Mesothelial cell of epicardium (in vitro differentiated cells): ENCODE data around the gene CACNA1C. TPM values are rescaled to one million over a fixed set of nuclear protein-coding genes. Genes with fewer than 3 reads are reported as not detected.

Source experiments
- DNase-seq, 2 experiments: peaks; one replicate each; pipeline ENCODE4 v3.0.0; 2021; ENCODE audit warnings: low spot score in 2 of 2; ENCODE audit not compliant: unreplicated experiment in 2 of 2
- H3K27ac Mint-ChIP-seq: 2 replicates; pipeline ENCODE4 v1.8.0; 2021; ENCODE audit warnings: mixed read lengths
- H3K27me3 Mint-ChIP-seq: 2 replicates; pipeline ENCODE4 v1.8.0; 2021; ENCODE audit warnings: low read depth, mixed read lengths
- H3K36me3 Mint-ChIP-seq: 2 replicates; pipeline ENCODE4 v1.8.0; 2021; ENCODE audit warnings: mixed read lengths
- H3K4me1 Mint-ChIP-seq: 2 replicates; pipeline ENCODE4 v1.8.0; 2021; ENCODE audit warnings: mixed read lengths
- H3K4me3 Mint-ChIP-seq: 2 replicates; pipeline ENCODE4 v1.8.0; 2021; ENCODE audit warnings: mild to moderate bottlenecking, moderate library complexity, mixed read lengths
- H3K9me3 Mint-ChIP-seq: 2 replicates; pipeline ENCODE4 v1.8.0; 2021; ENCODE audit warnings: mixed read lengths
- CTCF ChIP-seq: fragments of 200-600 bp; sonication (generic); IDR thresholded peaks from one replicate; pipeline ENCODE4 v1.5.0; 2021; ENCODE audit warnings: antibody characterized with exemption; ENCODE audit not compliant: unreplicated experiment
- total RNA-seq: library from RNA; stranded (reverse); gene quantifications from 3 replicates; pipeline ENCODE4 v1.2.1, GENCODE V29; 2021

The CACNA1C gene
- total RNA-seq, 1 donor from 2014 or later = 33.6 TPM

- H3K36me3 Mint-ChIP-seq = peaks cover 2% of the 10 kb centered on the region
- H3K9me3 Mint-ChIP-seq = no peaks in the 10 kb centered on the region
- TF ChIP-seq CTCF = no peak
- DNase-seq = no peak
- H3K27ac Mint-ChIP-seq = no peak overlapping the region
- no peak overlapping the region for H3K4me3 Mint-ChIP-seq
- peaks cover 25% of the 10 kb centered on the region for H3K4me1 Mint-ChIP-seq
- H3K27me3 Mint-ChIP-seq = no peaks in the 10 kb centered on the region
Measured at GRCh38 chr12:2142068-2142467, 89.3 kb downstream of the CACNA1C start.

DNA sequence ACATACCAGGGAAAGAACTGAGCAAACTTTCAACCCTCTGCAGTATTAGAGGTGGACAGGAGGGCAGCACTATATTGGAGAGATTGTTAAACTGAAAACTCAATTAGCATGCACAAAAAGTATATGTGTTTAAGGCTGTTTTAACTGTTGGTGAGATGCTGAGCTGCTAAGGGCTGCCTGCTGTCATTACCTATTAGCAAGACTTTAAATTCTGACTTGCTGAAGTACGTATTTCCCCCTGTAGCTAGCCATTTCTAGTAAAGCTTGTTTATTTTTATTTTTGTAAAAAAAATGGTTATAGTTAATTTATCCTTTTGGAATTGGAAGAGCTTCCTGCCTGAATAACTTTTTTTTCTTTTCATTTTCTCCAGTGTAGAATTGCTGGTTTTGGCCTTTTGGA is 92.2 kb downstream of the CACNA1C start:
- no peak overlapping the region for H3K27ac Mint-ChIP-seq
- no peak for TF ChIP-seq CTCF
- H3K27me3 Mint-ChIP-seq = no peaks in the 10 kb centered on the region
- DNase-seq = no peak
- peaks cover 27% of the 10 kb centered on the region for H3K4me1 Mint-ChIP-seq
- H3K9me3 Mint-ChIP-seq = no peaks in the 10 kb centered on the region
- no peak overlapping the region for H3K4me3 Mint-ChIP-seq
- H3K36me3 Mint-ChIP-seq = no peaks in the 10 kb centered on the region

DNA sequence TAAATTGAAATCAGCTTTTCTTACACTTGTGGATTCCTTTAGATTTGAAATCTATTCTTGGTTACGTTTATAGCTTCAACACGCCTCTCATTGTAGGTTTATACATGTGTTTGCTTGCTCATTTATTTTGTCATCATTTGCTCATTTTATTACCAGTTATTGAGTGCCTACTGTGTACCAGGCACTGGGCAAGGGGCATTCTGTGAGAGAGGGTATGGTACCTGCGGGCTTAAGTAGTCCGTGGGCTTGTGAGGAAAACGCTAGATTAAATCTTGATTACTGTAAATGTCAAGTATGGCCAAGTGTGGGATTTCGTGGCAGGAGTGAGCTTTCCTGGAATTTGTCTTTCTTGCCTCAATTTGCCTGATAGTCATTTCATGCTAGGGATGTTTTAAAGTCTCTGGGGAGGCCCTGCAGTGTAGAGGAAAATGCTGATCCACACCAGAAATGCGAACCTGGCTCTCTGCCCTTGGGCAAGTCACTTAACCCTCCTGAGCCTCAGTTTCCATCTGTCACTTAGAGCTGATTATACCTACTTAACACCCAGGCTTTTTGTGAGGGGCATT is 92.7 kb downstream of the CACNA1C start:
- no peak for DNase-seq
- no peaks in the 10 kb centered on the region for H3K9me3 Mint-ChIP-seq
- H3K36me3 Mint-ChIP-seq = no peaks in the 10 kb centered on the region
- H3K4me3 Mint-ChIP-seq = no peak overlapping the region
- peaks cover 27% of the 10 kb centered on the region for H3K4me1 Mint-ChIP-seq
- no peak for TF ChIP-seq CTCF
- H3K27ac Mint-ChIP-seq = no peak overlapping the region
- H3K27me3 Mint-ChIP-seq = no peaks in the 10 kb centered on the region

GRCh38 chr12:2147335-2147734 is 94.5 kb downstream of the CACNA1C start:
- H3K4me1 Mint-ChIP-seq = peaks cover 37% of the 10 kb centered on the region
- H3K36me3 Mint-ChIP-seq = no peaks in the 10 kb centered on the region
- TF ChIP-seq CTCF = no peak
- no peak overlapping the region for H3K27ac Mint-ChIP-seq
- H3K4me3 Mint-ChIP-seq = no peak overlapping the region
- no peak for DNase-seq
- no peaks in the 10 kb centered on the region for H3K27me3 Mint-ChIP-seq
- no peaks in the 10 kb centered on the region for H3K9me3 Mint-ChIP-seq

GRCh38 chr12:2149091-2149490 is 96.3 kb downstream of the CACNA1C start:
- Mint-ChIP-seq H3K4me1 (peaks cover 45% of the 10 kb centered on the region), H3K27ac (no peak overlapping the region), H3K9me3 (no peaks in the 10 kb centered on the region), H3K4me3 (no peak overlapping the region), H3K36me3 (no peaks in the 10 kb centered on the region), H3K27me3 (no peaks in the 10 kb centered on the region)
- no peak for DNase-seq
- no peak for TF ChIP-seq CTCF

- Mint-ChIP-seq H3K4me1 (peaks cover 36% of the 10 kb centered on the region), H3K36me3 (no peaks in the 10 kb centered on the region), H3K27me3 (no peaks in the 10 kb centered on the region), H3K9me3 (no peaks in the 10 kb centered on the region), H3K4me3 (no peak overlapping the region), H3K27ac (no peak overlapping the region)
- no peak for DNase-seq
- no peak for TF ChIP-seq CTCF
Measured at GRCh38 chr12:2150833-2151232, 98.0 kb downstream of the CACNA1C start.
